Immature natural killer cell (primary cell): ENCODE data around the gene PRR23A. TPM values are rescaled to one million over a fixed set of nuclear protein-coding genes. Genes with fewer than 3 reads are reported as not detected.
A peak's percentile ranks its signal among the peaks of the same experiment; 100 is the strongest.

Experiments used
- DNase-seq, 3 donors: peaks; one replicate each; pipeline ENCODE4 v3.0.0; 2022; ENCODE audit warnings: mixed read lengths in 1 of 3
- H3K27ac Mint-ChIP-seq, 6 donors: one replicate each; pipeline ENCODE4 v1.8.0; 2020; ENCODE audit warnings: mixed read lengths in 6 of 6, mild to moderate bottlenecking in 5 of 6, inconsistent platforms in 4 of 6, moderate library complexity in 3 of 6
- H3K27me3 Mint-ChIP-seq, 3 donors: one replicate each; pipeline ENCODE4 v1.8.0; 2020 to 2021; ENCODE audit warnings: low read depth in 3 of 3, mild to moderate bottlenecking in 3 of 3, mixed read lengths in 3 of 3, moderate library complexity in 3 of 3, inconsistent platforms in 1 of 3
- H3K36me3 Mint-ChIP-seq, 3 donors: one replicate each; pipeline ENCODE4 v1.8.0; 2020; ENCODE audit warnings: mixed read lengths in 3 of 3, inconsistent platforms in 2 of 3, mild to moderate bottlenecking in 2 of 3
- H3K4me1 Mint-ChIP-seq, 2 donors: one replicate each; pipeline ENCODE4 v1.8.0; 2020; ENCODE audit warnings: inconsistent platforms in 2 of 2, mild to moderate bottlenecking in 2 of 2, mixed read lengths in 2 of 2, moderate library complexity in 1 of 2
- H3K4me3 Mint-ChIP-seq, 5 donors: one replicate each; pipeline ENCODE4 v1.8.0; 2020; ENCODE audit warnings: mild to moderate bottlenecking in 5 of 5, mixed read lengths in 5 of 5, inconsistent platforms in 3 of 5, moderate library complexity in 3 of 5
- H3K9me3 Mint-ChIP-seq, 6 donors: one replicate each; pipeline ENCODE4 v1.8.0; 2020; ENCODE audit warnings: mild to moderate bottlenecking in 6 of 6, mixed read lengths in 6 of 6, inconsistent platforms in 4 of 6, moderate library complexity in 3 of 6
- polyA plus RNA-seq, 3 donors: library from polyadenylated mRNA; unstranded; fragments of 300-500 nt; fragmentation: Illumina TruSeq; gene quantifications; one replicate each; pipeline ENCODE4 v1.2.3, GENCODE V29; 2021

Gene PRR23A
- polyA plus RNA-seq, 3 donors from 2014 or later = not detected

DNA sequence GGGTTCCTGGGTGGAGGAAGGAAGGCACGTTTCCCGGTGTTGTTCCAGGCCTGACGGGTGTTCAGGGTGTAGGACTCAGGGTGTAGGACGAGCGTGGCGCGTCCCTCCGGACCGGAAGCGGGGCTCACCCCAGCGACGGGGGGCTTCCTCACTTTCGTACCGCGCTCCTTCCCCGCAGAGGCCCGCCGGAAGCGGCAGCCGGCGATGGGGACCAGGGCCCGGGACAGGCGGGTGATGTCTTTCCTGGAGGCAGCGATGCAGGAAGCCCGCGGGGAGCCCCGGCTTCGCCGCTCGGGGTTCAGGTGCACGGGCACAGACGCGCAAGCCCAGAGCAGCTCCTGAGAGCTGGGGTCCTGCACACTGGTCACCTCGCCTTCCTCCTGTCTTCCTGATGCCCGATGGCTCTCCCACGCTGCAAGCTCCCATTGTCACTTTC, 45.6 kb downstream of the PRR23A start:
- DNase-seq = no peak
- H3K36me3 Mint-ChIP-seq = no peaks in the 10 kb centered on the region

More for the DNA sequence above, 45.6 kb downstream of the PRR23A start:
- peaks cover 0 to 16% (median 12%) of the 10 kb centered on the region in 6 donors for H3K9me3 Mint-ChIP-seq
- H3K4me3 Mint-ChIP-seq = peak overlapping the region in 3 of 5 donors; percentile 28 to 52 (median 46)
- H3K4me1 Mint-ChIP-seq = peaks cover 16% of the 10 kb centered on the region in 2 donors
- H3K27me3 Mint-ChIP-seq = peaks cover 4 to 29% (median 13%) of the 10 kb centered on the region in 3 donors
- H3K27ac Mint-ChIP-seq = no peak overlapping the region

Other genes with a start within 250 kb of the PRR23A start
- 10 to 100 TPM in 1 of 3 donors, 1 to 10 TPM in 2; 4.6 to 11.7 (median 4.8) TPM for gene PIK3CB, start 171.3 kb downstream of the PRR23A start, polyA plus RNA-seq
- gene FOXL2, start 59.1 kb downstream of the PRR23A start, polyA plus RNA-seq = not detected
- gene FOXL2NB, start 59.1 kb downstream of the PRR23A start, polyA plus RNA-seq = not detected
- not detected for gene PRR23B, start 14.7 kb upstream of the PRR23A start, polyA plus RNA-seq
- not detected for gene PRR23C, start 38.6 kb upstream of the PRR23A start, polyA plus RNA-seq